HL-60/S4 treated with phorbol 12-myristate 13-acetate at 8.2 ng/mL for 4 days and 3 days (cell line): ENCODE results near the gene SLC44A2.
"Not testable (repeated sequence)": the region's sequence is repeated elsewhere in the genome, so short reads cannot be mapped to it uniquely, and the experiment has no call there.

Experiments used
- in situ Hi-C: fragments of 300-500 bp; cut with MboI; formaldehyde crosslinking; loops from 2 replicates; pipeline ENCODE4 v1.15.0; 2022; ENCODE audit warnings: low sequenced_read_pairs

The SLC44A2 gene

GRCh38 chr19:10646456-10647159, 21.3 kb downstream of the SLC44A2 start:
- in situ Hi-C loops = no loop called here

GRCh38 chr19:10648360-10648759, 23.0 kb downstream of the SLC44A2 start:
- in situ Hi-C loops = no loop called here

- in situ Hi-C loops = no loop called here
These were observed 26.5 kb downstream of the SLC44A2 start for GRCh38 chr19:10651851-10652250.

DNA sequence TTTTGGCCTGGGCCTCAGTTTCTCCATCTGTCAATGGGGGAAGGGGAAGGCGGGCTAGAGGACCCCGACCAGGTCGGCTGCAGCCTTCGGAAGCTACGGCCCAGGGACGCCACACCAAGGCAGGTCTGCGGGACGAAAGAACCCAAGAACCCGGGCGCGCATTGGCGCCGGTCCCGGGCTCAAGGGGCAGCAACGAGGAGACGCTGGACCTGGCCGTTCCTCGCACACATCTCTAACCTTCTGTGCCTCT, 28.1 kb downstream of the SLC44A2 start:
- in situ Hi-C loops = no loop called here

DNA sequence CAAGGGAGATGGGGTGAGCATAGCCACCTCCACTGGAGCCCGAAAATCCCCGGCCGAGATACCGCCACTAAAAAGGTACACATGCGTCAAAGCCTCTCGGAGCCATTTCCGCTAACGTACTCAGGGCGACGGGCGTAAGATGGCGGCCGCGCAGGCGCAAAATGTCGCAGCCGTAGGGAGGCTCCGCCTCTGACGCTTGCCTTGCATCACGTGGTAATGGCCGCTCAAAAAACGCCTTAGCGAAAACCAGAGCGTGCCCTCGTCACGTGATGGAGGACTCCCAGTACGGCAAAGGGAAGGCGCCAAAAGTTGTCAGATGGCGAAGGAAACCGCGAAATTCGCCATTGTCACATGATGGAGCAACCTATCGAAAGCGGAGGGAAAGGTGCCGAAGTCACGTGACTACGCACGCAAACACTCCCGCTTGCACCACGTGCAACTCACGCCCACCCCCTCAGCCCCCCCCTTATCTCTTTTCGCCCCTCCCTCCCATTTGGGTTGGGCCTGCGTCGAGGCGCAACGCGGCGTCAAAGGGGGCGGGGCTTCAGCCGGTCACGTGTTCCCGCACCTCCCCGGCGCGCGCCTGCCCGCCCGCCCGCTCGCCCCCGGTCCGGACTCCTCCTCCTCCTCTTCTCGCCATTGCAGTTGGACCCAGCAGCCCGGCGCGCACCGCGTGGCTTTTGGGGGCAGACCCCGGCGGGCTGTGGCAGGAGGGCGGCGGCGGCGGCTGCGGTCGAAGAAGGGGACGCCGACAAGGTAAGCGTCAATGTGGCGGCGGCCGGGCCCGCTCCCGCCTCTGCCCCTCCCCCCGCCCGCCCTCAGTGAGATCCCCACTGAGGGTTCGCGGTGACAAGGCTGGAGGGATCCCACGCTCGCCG, 28.6 kb downstream of the SLC44A2 start, which contains the start of gene ILF3:
TSS of gene ILF3 (plus strand) at position 615 of the 878 bp plus-strand sequence. CDS start 16,260 bp downstream, outside the sequence.
- in situ Hi-C loops = no loop called here

- in situ Hi-C loops = no loop called here
These were observed 29.5 kb downstream of the SLC44A2 start for GRCh38 chr19:10654610-10655456.

DNA sequence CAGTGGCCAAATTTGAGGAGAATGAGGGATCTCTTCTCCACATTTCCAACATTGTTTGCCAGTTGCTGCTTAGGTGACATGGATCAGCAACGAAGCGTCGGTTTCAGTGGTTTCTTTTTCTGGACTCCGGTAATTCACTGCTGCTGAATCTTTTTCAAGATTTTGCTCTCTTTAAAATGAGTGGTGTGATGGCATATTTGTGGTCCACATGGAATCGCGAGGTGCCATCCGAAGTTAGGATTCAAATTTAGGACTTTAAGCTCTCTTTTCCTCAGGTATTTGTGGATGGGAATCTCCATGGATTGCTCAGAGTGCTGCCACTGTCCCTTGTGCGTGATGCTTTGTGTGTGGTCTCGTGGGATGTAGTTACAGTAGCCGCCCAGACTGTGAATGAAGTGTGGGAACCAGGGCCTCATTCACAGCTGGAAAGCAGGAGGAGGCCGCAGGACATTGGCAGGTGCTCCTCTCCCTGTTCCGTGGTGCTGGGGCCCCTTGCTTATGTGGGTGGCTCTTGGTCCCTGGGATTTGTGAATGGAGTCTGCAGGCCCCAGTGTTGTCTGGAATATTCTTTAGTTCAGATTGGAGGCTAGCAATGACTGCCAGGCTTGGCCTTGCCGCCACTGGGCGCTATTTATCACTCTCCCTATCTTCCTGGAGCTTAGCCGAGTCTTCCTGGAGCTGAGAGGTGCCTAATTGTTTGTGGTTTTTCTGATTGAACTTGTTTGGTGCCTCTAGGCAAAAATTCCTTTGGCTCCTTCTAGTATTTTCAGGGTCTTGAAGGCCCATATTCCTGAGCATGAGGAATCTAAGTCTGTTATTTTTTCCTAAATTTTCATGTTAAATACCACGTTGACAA, 30.3 kb downstream of the SLC44A2 start:
- in situ Hi-C loops = no loop called here

DNA sequence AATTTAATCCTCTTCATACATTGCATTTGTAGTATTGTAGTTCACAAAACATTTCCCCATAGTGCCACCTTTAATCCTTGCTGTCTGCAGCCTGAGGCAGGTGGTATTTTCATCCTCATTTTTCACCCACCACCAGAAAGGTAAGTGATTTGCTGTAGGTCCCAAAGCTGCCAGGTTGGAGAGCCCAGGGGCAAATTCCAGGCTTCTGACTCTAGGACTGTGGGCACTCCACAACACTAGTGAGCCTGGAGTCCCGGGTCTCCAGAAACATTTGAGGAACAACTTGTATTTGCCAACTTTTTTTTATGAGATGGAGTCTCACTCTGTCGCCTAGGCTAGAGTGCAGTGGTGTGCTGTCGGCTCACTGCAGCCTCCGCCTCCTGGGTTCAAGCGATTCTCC, 35.0 kb downstream of the SLC44A2 start:
- in situ Hi-C loops = no loop called here

- in situ Hi-C loops = no loop called here
These were observed 36.6 kb downstream of the SLC44A2 start for GRCh38 chr19:10661946-10662345.

DNA sequence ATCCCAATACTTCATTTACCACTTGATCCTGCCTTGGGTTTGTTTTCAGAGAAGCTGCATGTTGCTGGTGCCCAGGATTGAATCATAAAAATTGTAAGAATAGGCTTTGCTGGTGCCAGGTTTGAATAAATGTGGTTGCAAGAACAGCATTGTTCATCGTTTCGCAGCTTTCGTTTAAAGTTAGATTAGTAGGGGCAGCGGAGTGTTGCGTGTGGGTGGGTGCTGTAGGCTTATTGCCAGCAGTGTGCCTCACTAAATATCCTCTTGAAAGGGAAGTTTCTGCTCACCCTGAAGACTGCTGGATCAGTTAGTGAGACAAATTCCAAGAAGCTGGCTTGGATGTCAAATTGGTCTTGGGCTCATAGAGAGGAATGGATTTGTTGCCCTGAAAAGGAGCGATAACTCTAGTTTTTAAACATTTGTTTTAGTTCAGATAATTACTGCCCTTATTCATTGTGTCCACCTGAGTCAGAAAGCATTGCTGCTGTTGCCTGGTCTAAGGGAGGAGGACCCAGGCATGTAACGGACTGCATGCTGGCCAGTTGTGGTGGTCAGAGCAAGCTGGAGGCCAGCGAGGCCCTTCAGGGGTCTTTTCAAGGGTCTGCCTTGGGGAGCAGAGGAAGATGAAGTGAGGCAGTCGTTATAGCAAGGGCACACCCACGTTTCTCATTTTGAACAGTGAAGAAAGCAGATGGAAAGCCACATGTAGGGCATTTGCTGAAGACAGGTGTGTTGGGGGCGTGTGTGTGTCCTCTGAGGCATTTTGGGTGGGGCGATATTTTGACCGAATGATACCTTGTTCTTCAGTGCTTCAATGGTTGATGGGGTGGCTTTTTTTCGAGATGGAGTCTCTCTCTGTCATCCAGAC, 37.3 kb downstream of the SLC44A2 start:
- in situ Hi-C loops = no loop called here

GRCh38 chr19:10663252-10663563, 37.9 kb downstream of the SLC44A2 start:
- in situ Hi-C loops = not testable (repeated sequence)

- in situ Hi-C loops = no loop called here
These were observed 42.5 kb downstream of the SLC44A2 start for GRCh38 chr19:10667867-10668266.

DNA sequence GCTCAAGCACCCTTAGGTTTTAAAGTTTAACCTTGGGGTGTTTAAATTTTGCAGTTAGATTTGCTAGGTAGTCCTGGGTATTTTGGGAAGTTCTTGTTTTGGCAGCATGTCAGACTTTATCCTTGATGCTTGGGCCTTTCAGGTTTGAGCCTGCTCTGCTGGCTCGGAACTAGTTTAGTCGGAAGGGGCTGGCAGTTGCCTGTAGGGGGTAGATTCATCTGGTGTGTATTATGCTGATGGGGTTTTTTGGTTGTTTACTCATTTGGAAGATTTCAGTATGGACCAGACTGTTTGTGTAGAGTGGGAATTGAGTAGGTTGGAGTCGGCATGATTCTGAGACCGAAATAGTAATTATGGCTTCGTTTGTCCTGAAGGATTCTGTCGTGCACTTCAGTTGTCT, 43.9 kb downstream of the SLC44A2 start:
- in situ Hi-C loops = no loop called here

GRCh38 chr19:10670182-10670581, 44.8 kb downstream of the SLC44A2 start:
- in situ Hi-C loops = no loop called here

- in situ Hi-C loops = no loop called here
These were observed 45.8 kb downstream of the SLC44A2 start for GRCh38 chr19:10670876-10671804.

DNA sequence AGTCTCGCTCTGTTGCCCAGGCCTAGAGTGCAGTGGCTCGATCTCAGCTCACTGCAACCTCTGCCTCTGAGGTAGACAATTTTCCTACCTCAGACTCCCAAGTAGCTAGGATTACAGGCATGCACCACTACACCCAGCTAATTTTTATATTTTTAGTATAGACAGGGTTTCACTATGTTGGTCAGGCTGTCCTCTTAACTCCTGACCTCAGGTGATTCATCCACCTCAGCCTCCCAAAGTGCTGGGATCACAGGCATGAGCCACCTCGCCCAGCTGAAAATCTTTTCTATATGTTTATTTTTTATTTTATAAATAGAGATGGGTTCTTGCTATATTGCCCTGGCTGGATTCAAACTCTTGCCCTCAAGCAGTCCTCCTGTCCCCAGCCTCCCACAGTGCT, 46.6 kb downstream of the SLC44A2 start:
- in situ Hi-C loops = not testable (repeated sequence)

GRCh38 chr19:10675214-10675613, 49.9 kb downstream of the SLC44A2 start:
- in situ Hi-C loops = not testable (repeated sequence)

DNA sequence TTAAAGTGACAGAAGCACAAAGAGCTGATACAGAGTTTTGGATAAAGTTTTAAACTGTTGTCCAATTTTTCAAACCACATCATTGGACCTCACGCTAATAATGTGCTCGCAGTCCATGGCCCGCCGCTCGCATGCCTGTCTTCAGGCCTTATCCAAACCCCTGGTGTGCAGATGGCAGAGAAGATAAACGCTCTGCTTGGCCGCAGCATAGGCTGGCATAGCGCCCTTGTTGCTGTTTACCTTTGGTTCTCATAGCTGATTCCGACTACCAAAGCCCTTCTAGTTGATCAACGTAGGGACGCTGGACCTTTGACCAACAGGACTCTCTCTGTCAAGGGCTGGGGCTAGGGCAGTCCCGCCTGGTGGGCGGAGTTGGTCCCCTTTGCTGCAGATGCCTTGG, 52.4 kb downstream of the SLC44A2 start:
- in situ Hi-C loops = no loop called here

GRCh38 chr19:10678813-10679212, 53.5 kb downstream of the SLC44A2 start:
- in situ Hi-C loops = no loop called here
